ENCODE results near the gene TNK1. TPM values are rescaled to one million over a fixed set of nuclear protein-coding genes. Genes with fewer than 3 reads are reported as not detected.

The TNK1 gene
- total and polyA plus RNA-seq, 2 of the 8 experiments (the other 6 are each of a cell fraction or from before 2014, with no cell fraction given) = 7.6 to 9.5 TPM

- CTCF ChIA-PET (ENCODE audit: partially characterized antibody) = interaction anchor here (0.6 to 2.5 kb wide), 9 partner anchors 12 to 193 kb away, joined by 3 to 16 read pairs (median 3); partner anchors contain the start of gene TMEM95
- Histone ChIP-seq H3K4me1 (replicated peaks in 1 of 4; ENCODE audit: control insufficient read depth in 3 of 4, insufficient read depth in 4 of 4, low read length in 3 of 4) (peaks cover 0 to 11% (median 4%) of the 10 kb centered on the region in 4 experiments; a peak in 5 of 7 replicates), H2BK20ac (ENCODE audit: low read length) (no peak overlapping the region), H3K56ac (replicated peaks; ENCODE audit: insufficient read length, low read depth, low read length) (no peak overlapping the region), H3K23ac (ENCODE audit: insufficient read length) (no peak overlapping the region), H3K27ac (ENCODE audit: low read depth, low read length) (no peak overlapping the region), H4K5ac (ENCODE audit: insufficient read length, low read depth, low read length) (no peak overlapping the region), H3K14ac (ENCODE audit: insufficient read length) (no peak overlapping the region), H3K23me2 (ENCODE audit: low read depth, low read length) (no peaks in the 10 kb centered on the region), H2BK12ac (ENCODE audit: low read depth, low read length) (0 out of 2 replicates have a peak overlapping the region, but pooled peaks have one; percentile 27), H3K9me3 (ENCODE audit: insufficient read depth in 2 of 2, low read depth in 1 of 2, low read length in 1 of 2) (no peaks in the 10 kb centered on the region), H4K8ac (ENCODE audit: extremely low read depth, insufficient read depth, low read length) (no peak overlapping the region), H2BK120ac (replicated peaks; ENCODE audit: low read depth, low read length) (peak overlapping the region; percentile 33), H2BK5ac (ENCODE audit: low read depth, low read length) (no peak overlapping the region), H3K79me2 (ENCODE audit: control insufficient read depth in 1 of 2, insufficient read depth in 2 of 2, low read length in 2 of 2) (no peaks in the 10 kb centered on the region), H3K36me3 (ENCODE audit: control insufficient read depth in 2 of 4, insufficient read depth in 4 of 4, low read length in 3 of 4) (no peaks in the 10 kb centered on the region), H3K18ac (ENCODE audit: extremely low read depth, low read length) (no peak overlapping the region), H2BK15ac (ENCODE audit: low read length) (0 out of 2 replicates have a peak overlapping the region, but pooled peaks have one; percentile 31), H2AFZ (ENCODE audit: low read length) (peak overlapping the region; percentile 1; the same call in 1 of the 2 replicates), H3K9ac (replicated peaks in 1 of 4; ENCODE audit: extremely low read depth in 1 of 4, low read depth in 3 of 4, low read length in 3 of 4) (no peak overlapping the region), H3K4ac (replicated peaks; ENCODE audit: insufficient read length, low read depth, low read length) (no peak overlapping the region), H3K4me3 (ENCODE audit: extremely low read depth in 1 of 4, insufficient read depth in 2 of 4, low read depth in 3 of 4, low read length in 4 of 4) (peak overlapping the region in 1 of 4 experiments; percentile 37; a peak in 1 of 8 replicates), H3K79me1 (ENCODE audit: low read depth, low read length) (no peaks in the 10 kb centered on the region), H3K4me2 (ENCODE audit: insufficient read depth in 1 of 2, low read depth in 2 of 2, low read length in 2 of 2) (peak overlapping the region; percentile 51 to 52), H3K27me3 (replicated peaks in 1 of 4; ENCODE audit: control insufficient read depth in 3 of 4, extremely low read depth in 1 of 4, insufficient read depth in 3 of 4, low read length in 3 of 4) (no peaks in the 10 kb centered on the region), H2AK5ac (ENCODE audit: low read depth, low read length) (no peak overlapping the region), H4K20me1 (replicated peaks in 1 of 2; ENCODE audit: control insufficient read depth in 1 of 2, insufficient read depth in 2 of 2, low read length in 2 of 2) (no peaks in the 10 kb centered on the region), H4K91ac (replicated peaks; ENCODE audit: insufficient read length, low read length) (peak overlapping the region; percentile 54)
- no peak for TF ChIP-seq FOSL1 (IDR thresholded peaks at IDR 0.05; ENCODE audit: insufficient read depth, low read depth, low read length)
- TF ChIP-seq KDM5A (IDR thresholded peaks at IDR 0.05; ENCODE audit: low read length) = no peak
- TF ChIP-seq, protein P1, sequence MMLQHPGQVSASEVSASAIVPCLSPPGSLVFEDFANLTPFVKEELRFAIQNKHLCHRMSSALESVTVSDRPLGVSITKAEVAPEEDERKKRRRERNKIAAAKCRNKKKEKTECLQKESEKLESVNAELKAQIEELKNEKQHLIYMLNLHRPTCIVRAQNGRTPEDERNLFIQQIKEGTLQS (IDR thresholded peaks at IDR 0.05; ENCODE audit: insufficient read depth, low read depth, low read length) = no peak
- TF ChIP-seq TEAD4 (IDR thresholded peaks at IDR 0.05; ENCODE audit: low read depth, low read length) = 0 out of 2 replicates have a peak, but pooled peaks have one; percentile 6
- WGBS, 2 experiments (ENCODE audit: extremely low coverage in 1 of 2, insufficient coverage in 1 of 2, insufficient read length in 1 of 2, insufficient replicate concordance in 2 of 2, low coverage in 1 of 2, low lambda C conversion rate in 2 of 2, missing lambda C conversion rate in 1 of 2) = 68% methylated on average over 11 of the region's 13 CpGs; no CpG with 5 or more reads in 1 of the 2 experiments
- FAIRE-seq (no peak), DNase-seq (ENCODE audit: low read depth in 1 of 2, low spot score in 2 of 2) (no peak)
- POLR2A ChIA-PET (ENCODE audit: partially characterized antibody) = interaction anchor here (0.6 to 2.7 kb wide), 13 partner anchors 11 to 213 kb away, joined by 3 to 10 read pairs (median 3); partner anchors contain the start of genes POLR2A, TMEM256, TMEM95 and TNK1
Observed at GRCh38 chr17:7367918-7368598, 12.8 kb upstream of the TNK1 start.
